Measurements from ENCODE around the gene RASL12.
"Not testable (repeated sequence)": the region's sequence is repeated elsewhere in the genome, so short reads cannot be mapped to it uniquely, and the experiment has no call there.

The RASL12 gene

DNA sequence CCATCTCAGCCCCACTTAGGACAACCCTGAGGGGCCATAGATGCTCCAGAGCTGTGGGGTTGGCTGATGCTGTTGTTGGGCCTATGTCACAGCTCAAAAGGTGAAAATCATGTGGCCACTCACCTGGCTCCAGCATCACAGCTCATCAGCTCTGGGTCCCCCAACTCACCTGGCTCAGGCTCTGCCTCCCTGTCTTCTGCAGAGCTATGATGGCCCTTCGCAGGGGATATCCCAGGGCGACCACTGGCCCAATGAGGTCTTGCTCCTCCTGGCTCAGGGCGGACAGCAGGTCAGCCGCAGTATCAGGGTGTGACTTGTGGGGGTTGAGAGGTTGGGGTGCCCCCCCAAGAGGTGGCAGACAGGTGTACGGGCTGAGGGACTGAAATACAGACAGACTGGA lies 31.5 kb upstream of the RASL12 start:
- Histone ChIP-seq H3K36me3 (ENCODE audit: insufficient read depth, low read length) (peaks cover 45% of the 10 kb centered on the region), H3K4me2 (ENCODE audit: low read length) (no peak overlapping the region), H3K4me3 (ENCODE audit: low read length) (no peak overlapping the region), H3K9ac (ENCODE audit: low read depth, low read length) (no peak overlapping the region), H3K9me3 (replicated peaks; ENCODE audit: low read length) (no peaks in the 10 kb centered on the region), H3K27me3 (ENCODE audit: control insufficient read depth, insufficient read depth, low read length) (no peaks in the 10 kb centered on the region), H3K4me1 (ENCODE audit: control insufficient read depth, insufficient read depth, low read length) (no peaks in the 10 kb centered on the region)

DNA sequence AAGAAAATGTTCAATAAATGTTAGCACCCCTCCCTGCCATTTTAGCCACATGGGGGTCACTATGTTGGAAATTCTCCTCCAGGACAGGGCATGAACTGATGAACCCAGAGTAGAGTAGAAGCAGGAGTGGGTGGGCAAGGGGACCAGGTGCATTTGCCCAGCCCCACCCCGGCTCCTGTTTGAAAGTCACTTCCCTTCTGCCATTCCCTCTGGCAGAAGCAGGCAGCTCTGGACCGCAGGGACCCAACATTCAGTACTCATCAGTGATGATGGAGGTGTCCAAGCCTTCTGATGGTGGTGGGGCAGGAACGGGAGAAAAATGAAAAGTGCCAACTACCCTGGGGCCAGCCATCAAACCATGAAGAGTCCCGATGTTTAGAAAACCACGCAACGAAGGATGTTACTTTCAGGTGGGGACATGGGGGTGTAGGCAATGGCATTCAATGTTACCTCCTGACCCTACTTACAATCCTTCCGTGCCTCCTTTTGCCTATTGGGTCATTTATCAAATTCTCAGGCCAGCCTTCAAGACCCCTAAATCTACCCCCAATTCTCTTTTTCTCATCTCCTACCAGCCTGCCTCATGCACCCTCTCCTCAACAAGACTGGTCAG lies 30.0 kb upstream of the RASL12 start:
- Histone ChIP-seq H3K9ac (ENCODE audit: low read depth, low read length) (no peak overlapping the region), H3K27me3 (ENCODE audit: control insufficient read depth, insufficient read depth, low read length) (no peaks in the 10 kb centered on the region), H3K4me2 (ENCODE audit: low read length) (no peak overlapping the region), H3K4me1 (ENCODE audit: control insufficient read depth, insufficient read depth, low read length) (no peaks in the 10 kb centered on the region), H3K36me3 (ENCODE audit: insufficient read depth, low read length) (peaks cover 46% of the 10 kb centered on the region), H3K9me3 (replicated peaks; ENCODE audit: low read length) (no peaks in the 10 kb centered on the region), H3K4me3 (ENCODE audit: low read length) (no peak overlapping the region)

DNA sequence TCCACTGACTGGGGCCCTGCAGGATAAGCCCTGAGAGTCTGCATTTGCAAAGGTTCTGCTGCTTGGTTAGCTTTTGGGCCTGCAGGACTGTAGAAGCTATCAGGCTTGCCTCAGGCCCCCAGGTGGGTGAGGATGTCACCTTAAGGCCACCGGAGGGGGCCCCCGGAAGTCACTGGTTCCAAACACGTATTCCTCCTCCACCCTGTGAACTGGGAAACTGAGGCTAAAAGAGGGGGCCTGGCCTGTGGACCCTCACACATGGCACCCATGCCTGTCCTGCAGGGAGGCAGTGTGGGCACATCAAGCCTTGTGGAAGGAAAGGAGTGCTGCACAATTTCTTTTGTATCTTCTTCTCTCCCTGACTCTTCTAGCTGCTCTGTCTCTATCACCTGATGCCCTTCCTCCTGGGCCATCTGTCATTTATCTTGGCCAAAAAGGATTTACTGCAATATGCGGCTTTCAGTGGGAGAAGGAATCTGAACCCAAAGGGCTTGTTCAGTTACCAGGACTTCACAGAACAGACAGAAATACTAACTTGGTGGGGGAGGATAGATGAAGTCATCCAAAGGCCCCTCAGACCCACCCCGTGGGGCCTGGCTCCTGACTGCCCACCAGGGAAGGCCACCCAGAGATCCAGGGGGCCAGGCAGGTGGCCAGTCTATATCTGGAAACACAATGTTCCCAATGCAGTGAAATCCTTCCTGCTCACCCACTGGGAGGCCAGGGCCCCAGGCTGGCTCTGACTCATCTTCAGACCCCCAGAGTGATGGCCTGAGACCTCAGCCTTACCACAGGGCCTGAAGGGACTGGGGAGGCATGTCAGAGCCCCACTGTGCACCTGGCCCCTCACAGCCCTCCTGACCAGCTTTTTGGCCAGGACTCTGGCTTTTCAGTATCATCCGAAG lies 28.9 kb upstream of the RASL12 start:
- H3K4me1 ChIP-seq (ENCODE audit: control insufficient read depth, insufficient read depth, low read length) = no peaks in the 10 kb centered on the region
- H3K36me3 ChIP-seq (ENCODE audit: insufficient read depth, low read length) = peaks cover 42% of the 10 kb centered on the region
- H3K9ac ChIP-seq (ENCODE audit: low read depth, low read length) = no peak overlapping the region

DNA sequence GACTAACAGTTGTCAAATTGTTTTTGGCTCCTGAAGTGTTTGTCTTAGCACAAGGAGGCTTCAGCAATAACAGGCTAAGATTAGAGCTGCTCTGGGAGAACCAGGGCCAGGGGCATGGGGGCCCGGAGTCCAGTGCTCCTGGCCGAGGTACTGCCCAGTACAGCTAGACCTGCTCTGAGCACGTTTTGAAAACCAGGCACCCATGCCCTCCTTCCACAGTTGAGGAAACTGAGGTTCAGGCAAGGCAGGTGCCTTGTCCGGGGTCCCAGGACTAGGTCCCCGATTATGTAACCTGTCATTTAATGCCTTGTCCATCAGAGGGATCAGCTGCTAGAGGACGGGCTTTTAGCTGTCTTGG lies 27.9 kb upstream of the RASL12 start:
- H3K4me2 ChIP-seq (ENCODE audit: low read length) = no peak overlapping the region
- no peak overlapping the region for H3K9ac ChIP-seq (ENCODE audit: low read depth, low read length)
- no peaks in the 10 kb centered on the region for H3K9me3 ChIP-seq (replicated peaks; ENCODE audit: low read length)
- H3K36me3 ChIP-seq (ENCODE audit: insufficient read depth, low read length) = peaks cover 35% of the 10 kb centered on the region
- H3K4me1 ChIP-seq (ENCODE audit: control insufficient read depth, insufficient read depth, low read length) = no peaks in the 10 kb centered on the region
- no peak overlapping the region for H3K4me3 ChIP-seq (ENCODE audit: low read length)
- H3K27me3 ChIP-seq (ENCODE audit: control insufficient read depth, insufficient read depth, low read length) = no peaks in the 10 kb centered on the region

More for the DNA sequence above, 28.9 kb upstream of the RASL12 start:
- Histone ChIP-seq H3K4me3 (ENCODE audit: low read length) (no peak overlapping the region), H3K4me2 (ENCODE audit: low read length) (no peak overlapping the region), H3K27me3 (ENCODE audit: control insufficient read depth, insufficient read depth, low read length) (no peaks in the 10 kb centered on the region), H3K9me3 (replicated peaks; ENCODE audit: low read length) (no peaks in the 10 kb centered on the region)

DNA sequence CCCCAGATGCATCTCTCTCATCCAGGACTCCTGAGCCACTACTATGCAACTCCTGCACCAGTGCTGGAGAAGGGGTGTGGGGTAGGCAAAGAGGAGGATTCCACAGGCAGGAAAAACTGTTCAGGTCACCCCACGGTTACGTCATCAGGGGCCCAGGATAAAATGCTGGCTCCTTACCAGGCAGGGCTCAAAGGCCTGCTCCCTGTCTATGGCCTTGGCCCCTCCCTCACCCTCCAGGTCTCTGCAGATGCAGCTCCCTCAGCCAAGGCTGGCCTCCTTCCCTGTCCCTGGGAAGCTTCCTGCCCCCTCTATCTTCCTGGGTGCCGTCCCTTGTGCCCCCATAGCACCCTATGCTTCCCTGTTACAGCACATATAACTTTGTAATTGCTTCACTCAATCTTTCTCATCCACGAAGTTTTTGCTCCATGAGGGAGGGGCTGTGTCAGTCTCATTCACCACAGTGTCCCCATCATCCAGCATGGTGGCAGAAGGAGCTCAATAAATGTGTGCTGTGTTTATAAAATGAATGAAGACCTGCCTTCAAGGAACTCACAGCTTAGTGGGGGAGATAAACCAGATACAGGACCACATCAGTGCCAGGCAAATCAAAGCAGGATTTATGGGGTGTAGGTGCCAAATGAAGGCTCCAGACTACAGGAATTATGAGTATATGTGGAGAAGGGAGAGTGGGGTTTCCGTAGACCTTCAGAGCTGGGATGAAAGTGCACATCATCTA lies 27.4 kb upstream of the RASL12 start:
- H3K4me1 ChIP-seq (ENCODE audit: control insufficient read depth, insufficient read depth, low read length) = no peaks in the 10 kb centered on the region
- peaks cover 30% of the 10 kb centered on the region for H3K36me3 ChIP-seq (ENCODE audit: insufficient read depth, low read length)
- no peaks in the 10 kb centered on the region for H3K9me3 ChIP-seq (replicated peaks; ENCODE audit: low read length)
- no peaks in the 10 kb centered on the region for H3K27me3 ChIP-seq (ENCODE audit: control insufficient read depth, insufficient read depth, low read length)
- no peak overlapping the region for H3K4me2 ChIP-seq (ENCODE audit: low read length)
- H3K4me3 ChIP-seq (ENCODE audit: low read length) = no peak overlapping the region
- no peak overlapping the region for H3K9ac ChIP-seq (ENCODE audit: low read depth, low read length)

DNA sequence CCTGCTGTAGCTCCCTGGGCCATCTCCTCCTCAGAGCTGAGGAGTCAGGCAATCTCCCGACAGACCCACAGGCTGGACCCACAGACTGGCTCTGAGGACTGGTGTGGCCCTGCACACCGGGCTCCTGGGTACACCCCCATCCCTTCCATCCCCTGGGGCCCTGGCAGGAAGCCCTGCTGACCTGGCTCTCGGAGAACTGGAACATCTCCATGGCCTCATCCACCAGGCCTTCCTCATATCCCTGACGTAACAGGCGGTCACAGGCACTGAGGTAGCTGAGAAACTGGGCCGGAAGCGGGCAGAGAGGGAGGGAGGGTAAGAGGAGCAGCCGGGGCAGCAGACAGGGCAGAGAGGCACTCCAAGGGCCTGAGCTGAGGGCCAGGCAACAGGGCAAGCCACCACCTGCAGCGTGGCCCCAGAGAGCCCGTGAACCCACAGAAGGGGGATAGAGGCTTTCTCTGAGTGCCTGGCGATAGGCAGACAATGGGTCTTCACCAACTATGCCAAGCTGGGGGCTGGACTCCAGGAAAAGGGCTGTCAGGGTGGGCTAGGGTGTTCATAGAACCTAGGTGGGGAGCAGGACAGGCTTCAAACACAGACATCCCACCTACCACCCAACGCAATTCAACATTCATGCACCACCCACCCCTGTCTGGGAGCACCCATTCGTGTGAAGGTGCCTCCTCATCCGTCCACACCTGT lies 26.7 kb upstream of the RASL12 start:
- H3K27me3 ChIP-seq (ENCODE audit: control insufficient read depth, insufficient read depth, low read length) = no peaks in the 10 kb centered on the region
- no peak overlapping the region for H3K9ac ChIP-seq (ENCODE audit: low read depth, low read length)
- H3K36me3 ChIP-seq (ENCODE audit: insufficient read depth, low read length) = peaks cover 27% of the 10 kb centered on the region
- no peaks in the 10 kb centered on the region for H3K4me1 ChIP-seq (ENCODE audit: control insufficient read depth, insufficient read depth, low read length)
- H3K9me3 ChIP-seq (replicated peaks; ENCODE audit: low read length) = no peaks in the 10 kb centered on the region
- H3K4me3 ChIP-seq (ENCODE audit: low read length) = no peak overlapping the region
- H3K4me2 ChIP-seq (ENCODE audit: low read length) = no peak overlapping the region

DNA sequence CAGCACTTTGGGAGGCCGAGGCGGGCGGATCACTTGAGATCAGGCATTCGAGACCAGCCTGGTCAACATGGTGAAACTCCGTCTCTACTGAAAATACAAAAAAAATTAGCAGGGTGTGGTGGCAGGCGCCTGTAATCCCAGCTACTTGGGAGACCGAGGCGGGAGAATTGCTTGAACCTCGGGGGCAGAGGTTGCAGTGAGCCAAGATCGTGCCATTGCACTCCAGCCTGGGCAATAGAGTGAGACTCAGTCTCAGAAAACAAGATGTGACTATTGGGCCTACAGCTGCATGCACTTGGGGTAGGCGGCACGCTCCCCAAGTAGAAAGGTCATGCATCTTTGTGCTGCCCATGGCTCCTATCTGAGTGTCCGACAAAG lies 26.0 kb upstream of the RASL12 start:
- H3K9ac ChIP-seq (ENCODE audit: low read depth, low read length); H3K4me2 ChIP-seq (ENCODE audit: low read length); H3K4me1 ChIP-seq (ENCODE audit: control insufficient read depth, insufficient read depth, low read length); H3K4me3 ChIP-seq (ENCODE audit: low read length); H3K27me3 ChIP-seq (ENCODE audit: control insufficient read depth, insufficient read depth, low read length); H3K9me3 ChIP-seq (replicated peaks; ENCODE audit: low read length): not testable (repeated sequence)
- H3K36me3 ChIP-seq (ENCODE audit: insufficient read depth, low read length) = peaks cover 20% of the 10 kb centered on the region

DNA sequence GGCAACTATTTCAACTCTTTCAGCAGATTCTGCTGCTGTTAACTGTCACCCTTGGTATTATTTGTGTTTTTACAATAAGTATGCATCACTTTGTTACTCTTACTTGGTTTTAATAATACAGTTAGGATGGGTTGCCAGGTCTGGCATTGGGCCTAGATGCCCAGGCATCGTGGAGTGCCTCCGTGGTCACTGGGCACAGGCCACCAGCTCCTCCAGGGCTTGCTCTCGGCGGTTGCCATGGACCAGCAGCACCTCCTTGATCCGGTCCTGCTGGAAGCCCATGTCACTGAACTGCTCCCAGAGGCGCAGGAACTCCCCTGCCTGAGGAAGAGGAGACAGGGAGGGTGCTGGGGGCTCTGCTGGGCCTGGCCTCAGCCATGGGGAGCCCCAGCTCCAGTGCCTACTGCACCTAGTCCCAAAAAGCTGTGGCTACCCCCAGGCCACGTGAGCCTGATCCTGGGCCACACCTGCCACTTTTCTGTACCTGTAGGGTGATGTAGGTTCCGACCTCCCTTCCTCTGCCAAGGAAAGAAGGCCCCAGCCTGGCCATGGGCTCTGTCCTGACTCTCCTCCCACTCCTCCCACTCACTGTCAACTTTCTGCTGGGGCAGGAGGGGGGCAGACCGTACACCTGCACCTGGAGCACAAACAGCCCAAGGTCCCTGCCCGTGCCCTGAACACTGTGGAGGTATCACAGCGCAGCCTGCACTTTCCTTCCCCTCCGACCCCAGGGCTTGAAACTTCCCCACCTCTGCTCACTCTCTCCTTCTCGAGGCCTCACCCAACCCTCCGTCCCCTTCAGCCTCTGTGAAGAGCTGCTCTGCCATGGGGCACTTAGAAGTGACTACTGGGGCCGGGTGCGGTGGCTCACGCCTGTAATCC lies 25.4 kb upstream of the RASL12 start:
- no peak overlapping the region for H3K9ac ChIP-seq (ENCODE audit: low read depth, low read length)
- H3K9me3 ChIP-seq (replicated peaks; ENCODE audit: low read length) = no peaks in the 10 kb centered on the region
- H3K27me3 ChIP-seq (ENCODE audit: control insufficient read depth, insufficient read depth, low read length) = no peaks in the 10 kb centered on the region
- H3K4me1 ChIP-seq (ENCODE audit: control insufficient read depth, insufficient read depth, low read length) = peaks cover 4% of the 10 kb centered on the region
- no peak overlapping the region for H3K4me2 ChIP-seq (ENCODE audit: low read length)
- peaks cover 15% of the 10 kb centered on the region for H3K36me3 ChIP-seq (ENCODE audit: insufficient read depth, low read length)
- no peak overlapping the region for H3K4me3 ChIP-seq (ENCODE audit: low read length)

DNA sequence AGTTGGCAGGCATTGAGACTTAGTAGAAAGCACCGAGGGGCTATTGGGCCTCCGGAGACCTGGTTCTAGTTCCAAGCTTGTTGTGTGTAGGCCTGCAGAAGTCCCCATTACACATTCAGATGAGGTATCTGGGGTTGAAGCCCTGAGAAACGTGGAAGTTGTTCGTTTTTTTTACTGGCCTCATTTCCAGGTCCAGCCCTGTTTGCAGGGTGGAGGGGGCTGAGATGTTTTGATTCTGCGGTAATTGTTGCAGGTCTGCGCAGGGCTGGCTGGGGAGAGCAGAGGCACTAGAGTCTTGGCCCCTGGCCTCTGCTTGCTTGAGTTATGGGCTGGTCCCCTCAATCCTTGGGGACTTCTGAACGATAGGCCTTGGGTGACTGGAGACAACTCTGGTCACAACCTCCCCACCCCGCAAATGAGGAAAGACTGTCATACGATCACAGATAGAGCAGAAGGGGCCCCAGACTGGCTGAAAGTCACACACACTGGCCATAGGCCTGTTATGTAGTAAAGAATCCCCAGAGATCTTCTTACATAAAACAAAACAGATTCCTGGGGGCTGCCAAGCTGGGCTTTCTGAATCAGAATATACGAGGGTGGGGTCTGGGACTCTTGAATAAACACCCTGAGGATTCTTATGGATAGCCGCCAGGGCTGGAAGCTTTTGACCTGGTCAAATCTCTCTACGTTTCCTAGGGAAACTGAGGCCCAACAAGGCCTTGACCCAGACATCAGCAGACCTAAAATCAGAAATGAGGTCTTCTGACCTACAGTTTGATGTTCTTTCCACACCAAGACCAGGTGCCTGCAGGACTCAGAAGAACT lies 24.4 kb upstream of the RASL12 start:
- no peak overlapping the region for H3K4me2 ChIP-seq (ENCODE audit: low read length)
- H3K4me3 ChIP-seq (ENCODE audit: low read length) = no peak overlapping the region
- H3K4me1 ChIP-seq (ENCODE audit: control insufficient read depth, insufficient read depth, low read length) = peaks cover 7% of the 10 kb centered on the region
- H3K36me3 ChIP-seq (ENCODE audit: insufficient read depth, low read length) = peaks cover 6% of the 10 kb centered on the region
- no peaks in the 10 kb centered on the region for H3K9me3 ChIP-seq (replicated peaks; ENCODE audit: low read length)
- H3K9ac ChIP-seq (ENCODE audit: low read depth, low read length) = no peak overlapping the region
- H3K27me3 ChIP-seq (ENCODE audit: control insufficient read depth, insufficient read depth, low read length) = no peaks in the 10 kb centered on the region

DNA sequence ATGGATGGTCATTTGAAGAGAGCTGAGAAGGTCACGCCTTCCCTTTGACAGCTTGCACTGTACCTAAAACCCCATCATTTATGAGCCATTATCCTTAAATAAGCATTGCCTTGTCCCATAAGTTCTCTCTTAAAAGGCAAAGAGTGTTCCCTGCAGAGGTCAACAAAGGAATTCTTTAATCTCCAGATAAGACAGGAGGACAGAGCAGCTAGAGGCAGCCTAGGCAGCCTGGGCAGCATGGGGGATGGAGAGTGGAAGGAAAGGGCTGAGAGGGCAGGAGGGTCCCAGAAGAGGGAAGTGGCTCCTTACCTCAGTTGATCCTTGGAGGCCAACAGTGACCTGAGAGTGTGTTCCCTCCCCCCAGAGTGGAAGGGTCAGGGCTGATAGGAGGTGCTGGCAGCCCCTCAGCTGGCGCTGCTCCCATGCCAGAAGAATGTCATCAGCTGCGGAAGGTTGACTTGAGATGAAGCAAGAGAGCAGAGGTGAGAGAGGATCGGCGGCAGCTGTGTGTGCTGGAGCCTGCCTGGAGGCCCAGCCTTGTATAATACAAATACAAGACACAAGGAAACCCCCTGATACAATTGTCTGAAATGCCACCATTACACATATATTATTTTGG lies 21.5 kb upstream of the RASL12 start:
- H3K9me3 ChIP-seq (replicated peaks; ENCODE audit: low read length) = no peaks in the 10 kb centered on the region
- H3K4me2 ChIP-seq (ENCODE audit: low read length) = no peak overlapping the region
- peaks cover 3% of the 10 kb centered on the region for H3K36me3 ChIP-seq (ENCODE audit: insufficient read depth, low read length)
- H3K9ac ChIP-seq (ENCODE audit: low read depth, low read length) = no peak overlapping the region
- H3K4me3 ChIP-seq (ENCODE audit: low read length) = no peak overlapping the region
- H3K27me3 ChIP-seq (ENCODE audit: control insufficient read depth, insufficient read depth, low read length) = peaks cover 10% of the 10 kb centered on the region
- H3K4me1 ChIP-seq (ENCODE audit: control insufficient read depth, insufficient read depth, low read length) = peaks cover 7% of the 10 kb centered on the region

Measured in skeletal muscle satellite cell (primary cell).